Choroid plexus epithelial cell (primary cell): ENCODE results near the gene CHMP1B.

ENCODE experiments used
- DNase-seq: peaks from one replicate; pipeline ENCODE4 v3.0.0-alpha.2; 2010; ENCODE audit warnings: low read depth
- H3K4me3 ChIP-seq: 2 replicates; pipeline ENCODE4 v1.5.1; 2011; ENCODE audit warnings: low read depth, mild to moderate bottlenecking, control low read depth, low read length, moderate library complexity
- CTCF ChIP-seq: conservative IDR thresholded peaks from 2 replicates; pipeline ENCODE4 v1.5.1; 2011; ENCODE audit warnings: low read depth, mild to moderate bottlenecking, control low read depth, inconsistent platforms, low read length, moderate library complexity

CHMP1B gene, protein sequence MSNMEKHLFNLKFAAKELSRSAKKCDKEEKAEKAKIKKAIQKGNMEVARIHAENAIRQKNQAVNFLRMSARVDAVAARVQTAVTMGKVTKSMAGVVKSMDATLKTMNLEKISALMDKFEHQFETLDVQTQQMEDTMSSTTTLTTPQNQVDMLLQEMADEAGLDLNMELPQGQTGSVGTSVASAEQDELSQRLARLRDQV

DNA sequence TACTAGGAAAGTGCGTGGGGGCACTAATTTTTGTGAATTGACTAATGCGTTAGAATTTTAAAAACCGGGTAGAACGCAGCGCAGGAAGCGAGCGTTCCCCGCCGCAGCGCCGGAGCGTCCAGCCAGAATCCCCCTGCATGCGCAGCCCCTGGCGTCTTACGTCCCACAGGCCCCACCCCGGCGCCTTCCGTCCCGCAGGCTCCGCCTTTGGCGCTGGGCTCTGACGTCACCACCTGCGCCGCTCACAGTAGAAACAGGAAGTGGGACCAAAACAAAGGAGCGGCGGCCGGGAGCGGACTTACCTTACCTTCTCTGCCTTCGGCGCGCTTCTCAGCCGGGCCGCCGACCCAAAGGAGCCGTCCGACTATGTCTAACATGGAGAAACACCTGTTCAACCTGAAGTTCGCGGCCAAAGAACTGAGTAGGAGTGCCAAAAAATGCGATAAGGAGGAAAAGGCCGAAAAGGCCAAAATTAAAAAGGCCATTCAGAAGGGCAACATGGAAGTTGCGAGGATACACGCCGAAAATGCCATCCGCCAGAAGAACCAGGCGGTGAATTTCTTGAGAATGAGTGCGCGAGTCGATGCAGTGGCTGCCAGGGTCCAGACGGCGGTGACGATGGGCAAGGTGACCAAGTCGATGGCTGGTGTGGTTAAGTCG lies at the start of gene CHMP1B:
CHMP1B (plus strand) TSS at position 268 of the 660 bp plus-strand sequence; CDS start at position 367, 99 bp downstream.
- no peak for TF ChIP-seq CTCF
- peak within 1 kb of the TSS; percentile 77 for H3K4me3 ChIP-seq
- DNase-seq = peak; percentile 99

DNA sequence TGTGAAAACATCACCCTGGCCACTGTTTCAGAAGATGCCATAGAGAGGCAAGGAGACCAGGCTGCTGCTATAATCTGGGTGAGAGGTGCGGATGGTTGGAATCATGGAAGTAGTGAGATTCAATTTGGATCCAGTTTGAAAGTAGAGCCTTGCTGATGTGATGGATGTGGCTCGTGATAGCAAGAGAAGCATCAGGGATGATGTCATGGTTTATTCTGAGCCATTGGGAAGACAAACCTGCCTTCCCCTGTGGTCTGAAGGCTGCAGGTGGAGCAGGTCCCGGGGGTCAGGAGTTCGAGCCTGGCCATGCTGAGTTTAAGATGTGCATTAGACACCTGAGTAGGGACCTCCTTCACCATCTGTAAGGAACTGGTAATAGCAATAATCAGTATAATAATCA lies 49.6 kb upstream of the CHMP1B start:
- TF ChIP-seq CTCF = no peak
- no peak for DNase-seq
- no peak overlapping the region for H3K4me3 ChIP-seq

DNA sequence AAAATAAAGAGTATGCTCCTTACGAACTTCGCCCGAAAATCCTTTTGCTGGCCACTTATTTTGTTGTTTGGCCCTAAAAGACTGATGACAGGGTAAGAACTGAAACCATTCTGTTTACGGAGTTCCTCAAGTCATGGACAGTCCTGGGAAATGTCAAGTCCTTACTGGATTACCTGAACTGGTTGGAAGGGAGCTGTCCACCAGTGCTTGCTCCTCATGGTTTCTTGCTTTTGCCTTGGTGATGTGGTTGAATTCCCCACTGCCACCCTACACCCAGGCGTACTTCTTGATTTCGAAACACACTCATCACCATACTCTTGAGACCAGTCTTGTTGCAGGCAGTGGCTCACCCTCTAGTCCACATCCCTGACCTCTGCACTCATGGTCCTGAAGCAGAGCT lies 49.1 kb upstream of the CHMP1B start:
- no peak for DNase-seq
- no peak for TF ChIP-seq CTCF
- no peak overlapping the region for H3K4me3 ChIP-seq

DNA sequence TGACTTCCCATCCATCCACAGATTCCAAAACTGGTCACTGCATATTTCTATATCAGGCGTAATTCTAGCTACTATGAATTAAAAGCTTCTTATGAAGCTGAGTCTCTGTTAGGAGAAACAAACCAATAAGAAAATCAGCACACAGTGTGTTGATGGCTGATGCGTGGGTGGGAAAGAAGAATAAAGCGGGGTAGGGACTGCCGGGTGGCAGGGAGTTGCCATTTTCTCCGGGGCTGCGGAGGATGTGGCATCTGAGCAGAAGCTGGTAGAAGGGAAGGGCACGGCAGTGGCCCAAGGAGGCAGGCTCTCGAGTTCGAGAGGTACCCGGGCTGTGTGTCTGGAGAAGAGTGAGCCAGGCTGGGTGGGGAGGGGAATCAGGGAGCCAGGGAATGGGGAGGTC lies 48.6 kb upstream of the CHMP1B start:
- TF ChIP-seq CTCF = no peak
- H3K4me3 ChIP-seq = no peak overlapping the region
- DNase-seq = no peak

- H3K4me3 ChIP-seq = no peak overlapping the region
- TF ChIP-seq CTCF = no peak
- DNase-seq = peak; percentile 43
Measured at GRCh38 chr18:11807233-11807632, 44.0 kb upstream of the CHMP1B start.

DNA sequence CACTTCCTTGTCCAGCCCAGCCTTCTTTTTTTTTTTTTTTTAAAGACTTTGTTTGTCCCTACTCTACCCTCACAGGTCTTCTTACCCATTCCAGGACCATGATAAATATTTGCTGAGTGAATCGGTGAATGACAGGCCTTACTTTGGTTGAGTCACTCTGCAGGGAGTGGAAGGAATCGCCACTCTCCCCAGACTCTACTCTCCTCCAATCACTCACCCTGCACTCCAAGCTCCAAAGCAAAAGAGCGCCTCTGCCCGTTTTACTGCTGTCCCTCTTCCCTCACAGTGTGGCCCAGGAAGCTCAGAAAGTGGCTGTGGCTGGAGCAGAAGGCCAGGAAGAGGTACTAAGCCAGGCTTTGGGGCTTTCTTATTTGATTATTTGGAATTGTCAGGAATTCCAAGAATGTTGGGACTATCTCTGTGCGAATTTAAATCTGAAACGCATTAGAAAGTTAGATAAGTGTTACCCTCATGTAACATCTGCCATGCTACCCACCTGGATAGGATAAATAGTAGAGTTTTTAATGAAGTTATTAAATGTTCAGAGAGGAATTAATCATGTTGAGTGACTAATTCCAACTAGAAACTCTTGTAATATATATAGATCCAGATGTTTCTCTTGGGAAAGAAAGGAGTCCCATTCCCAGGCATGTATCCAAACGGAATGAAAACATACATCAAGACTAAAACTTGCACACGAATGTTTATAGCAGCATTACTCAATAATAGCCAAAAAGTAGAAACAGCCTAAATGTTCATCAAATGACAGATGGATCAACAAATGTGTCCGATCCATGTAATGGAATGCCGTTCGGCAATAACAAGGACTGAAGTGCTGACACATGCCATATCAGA lies 43.0 kb upstream of the CHMP1B start:
- H3K4me3 ChIP-seq = no peak overlapping the region
- TF ChIP-seq CTCF = no peak
- DNase-seq = peak; percentile 46
